WTC11 (cell line): ENCODE measurements around the gene IL7R. TPM values are rescaled to one million over a fixed set of nuclear protein-coding genes. Genes with fewer than 3 reads are reported as not detected.

Experiments
- ATAC-seq: fragments of 200-7000 bp; cut with Tn5 transposase; 2 replicates; pipeline ENCODE4 v1.10.0; 2021; ENCODE audit warnings: mild to moderate bottlenecking, moderate library complexity
- CTCF ChIA-PET: fragments of 300-600 bp; sonication (Branson Sonifier 250); formaldehyde crosslinking; loops from one replicate; lab custom pipeline; 2021; ENCODE audit warnings: antibody characterized with exemption; lab: Charles Lee
- POLR2A ChIA-PET: fragments of 350-600 bp; sonication (Branson Sonifier 250); formaldehyde crosslinking; loops from one replicate; lab custom pipeline; 2021; ENCODE audit warnings: antibody characterized with exemption; lab: Charles Lee
- DNase-seq: peaks from one replicate; pipeline ENCODE4 v3.0.0; 2021; ENCODE audit warnings: low spot score
- H3K27ac Mint-ChIP-seq: 2 replicates; pipeline ENCODE4 v1.8.0; 2021; ENCODE audit warnings: mixed read lengths
- H3K27me3 Mint-ChIP-seq: 2 replicates; pipeline ENCODE4 v1.8.0; 2021; ENCODE audit warnings: low read depth, mild to moderate bottlenecking, moderate library complexity, mixed read lengths
- H3K36me3 Mint-ChIP-seq: 2 replicates; pipeline ENCODE4 v1.8.0; 2021; ENCODE audit warnings: mixed read lengths
- H3K4me1 Mint-ChIP-seq: 2 replicates; pipeline ENCODE4 v1.8.0; 2022; ENCODE audit warnings: mixed read lengths
- H3K4me3 Mint-ChIP-seq: 2 replicates; pipeline ENCODE4 v1.8.0; 2021; ENCODE audit warnings: mild to moderate bottlenecking, moderate library complexity, mixed read lengths
- H3K9me3 Mint-ChIP-seq: 2 replicates; pipeline ENCODE4 v1.8.0; 2021; ENCODE audit warnings: mixed read lengths
- ATF1 ChIP-seq: sonication (generic); formaldehyde crosslinking; IDR thresholded peaks from 2 replicates; pipeline ENCODE4 v1.8.1; 2023; ENCODE audit warnings: mild to moderate bottlenecking, moderate library complexity, missing genetic modification reagents
- CTCF ChIP-seq: fragments of 200-600 bp; IDR thresholded peaks from 2 replicates; pipeline ENCODE4 v1.8.0; 2022; ENCODE audit warnings: antibody characterized with exemption
- ETV6 ChIP-seq: sonication (generic); formaldehyde crosslinking; IDR thresholded peaks from 2 replicates; pipeline ENCODE4 v1.8.1; 2022; ENCODE audit warnings: mild to moderate bottlenecking, missing genetic modification reagents
- FOXP1 ChIP-seq: sonication (generic); formaldehyde crosslinking; IDR thresholded peaks from 2 replicates; pipeline ENCODE4 v1.8.0; 2022; ENCODE audit warnings: missing genetic modification reagents, mild to moderate bottlenecking, moderate library complexity, borderline replicate concordance
- FOXP4 ChIP-seq: sonication (generic); formaldehyde crosslinking; IDR thresholded peaks from 2 replicates; pipeline ENCODE4 v1.8.0; 2022; ENCODE audit warnings: mild to moderate bottlenecking, missing genetic modification reagents
- HMGXB4 ChIP-seq: sonication (generic); formaldehyde crosslinking; IDR thresholded peaks from 2 replicates; pipeline ENCODE4 v1.8.1; 2023; ENCODE audit warnings: mild to moderate bottlenecking, moderate library complexity, missing genetic modification reagents
- MAX ChIP-seq: sonication (generic); formaldehyde crosslinking; IDR thresholded peaks from 2 replicates; pipeline ENCODE4 v1.8.0; 2022; ENCODE audit warnings: mild to moderate bottlenecking, missing genetic modification reagents
- MXD4 ChIP-seq: fragments of 250-450 bp; sonication (Bioruptor Pico); IDR thresholded peaks from 2 replicates; pipeline ENCODE4 v1.8.0; 2021; ENCODE audit warnings: mild to moderate bottlenecking, moderate library complexity, borderline replicate concordance
- NFE2L1 ChIP-seq: sonication (generic); formaldehyde crosslinking; IDR thresholded peaks from 2 replicates; pipeline ENCODE4 v1.8.1; 2023; ENCODE audit warnings: missing genetic modification reagents
- TEAD1 ChIP-seq: sonication (generic); formaldehyde crosslinking; IDR thresholded peaks from 2 replicates; pipeline ENCODE4 v1.8.0; 2022; ENCODE audit warnings: mild to moderate bottlenecking, missing genetic modification reagents
- USF1 ChIP-seq: sonication (generic); formaldehyde crosslinking; IDR thresholded peaks from 2 replicates; pipeline ENCODE4 v1.8.0; 2022; ENCODE audit warnings: mild to moderate bottlenecking, missing genetic modification reagents
- USF2 ChIP-seq: sonication (generic); formaldehyde crosslinking; IDR thresholded peaks from 2 replicates; pipeline ENCODE4 v1.8.1; 2023; ENCODE audit warnings: mild to moderate bottlenecking, missing genetic modification reagents, moderate library complexity
- ZNF121 ChIP-seq: sonication (generic); formaldehyde crosslinking; IDR thresholded peaks from 2 replicates; pipeline ENCODE4 v1.8.0; 2023; ENCODE audit warnings: missing genetic modification reagents
- ZNF219 ChIP-seq: sonication (generic); formaldehyde crosslinking; IDR thresholded peaks from 2 replicates; pipeline ENCODE4 v1.8.0; 2023; ENCODE audit warnings: missing genetic modification reagents, mild to moderate bottlenecking, borderline replicate concordance
- total RNA-seq: library from RNA; stranded (reverse); gene quantifications from 3 replicates; pipeline ENCODE4 v1.2.3, GENCODE V29; 2021

IL7R gene
- total RNA-seq, 1 experiment from 2014 or later, result 0.57 TPM

GRCh38 chr5:35924950-35925722 is 68.4 kb downstream of the IL7R start:
- CTCF ChIA-PET, result interaction anchor here (0.6 to 3.3 kb wide), 24 partner anchors 9 to 489 kb away, joined by 3 to 52 read pairs (median 4); partner anchors contain the start of genes CAPSL, SPEF2 and UGT3A1
- Mint-ChIP-seq H3K27ac (no peak overlapping the region), H3K27me3 (peaks cover 83% of the 10 kb centered on the region), H3K4me1 (peaks cover 10% of the 10 kb centered on the region), H3K4me3 (0 out of 2 replicates have a peak overlapping the region, but pooled peaks have one; percentile 14), H3K9me3 (peaks cover 4% of the 10 kb centered on the region; the same call in 1 of the 2 replicates), H3K36me3 (no peaks in the 10 kb centered on the region)
- ATAC-seq, result peak; percentile 85
- peak; percentile 77 for DNase-seq
- POLR2A ChIA-PET, result no interaction called here
- TF ChIP-seq HMGXB4 (CRISPR knock-in tag) (peak; percentile 62; the same call in 1 of the 2 replicates), TEAD1 (CRISPR knock-in tag) (peak; percentile 68; the same call in 1 of the 2 replicates), MXD4 (no peak), NFE2L1 (CRISPR knock-in tag) (0 out of 2 replicates have a peak, but pooled peaks have one; percentile 30), FOXP1 (CRISPR knock-in tag) (peak; percentile 63; the same call in 1 of the 2 replicates), FOXP4 (0 out of 2 replicates have a peak, but pooled peaks have one; percentile 38), USF2 (CRISPR knock-in tag) (peak; percentile 61), ZNF219 (peak; percentile 41; the same call in 1 of the 2 replicates), ZNF121 (CRISPR knock-in tag) (no peak), ETV6 (CRISPR knock-in tag) (no peak), MAX (CRISPR knock-in tag) (peak; percentile 85), USF1 (CRISPR knock-in tag) (peak; percentile 58; the same call in 1 of the 2 replicates)

- H3K9me3 Mint-ChIP-seq, result no peaks in the 10 kb centered on the region
Measured at GRCh38 chr5:35926389-35927051, 69.8 kb downstream of the IL7R start.

More at GRCh38 chr5:35926389-35927051, 69.8 kb downstream of the IL7R start:
- no peak for TF ChIP-seq ATF1
- TF ChIP-seq CTCF, result peak; percentile 93
- Mint-ChIP-seq H3K36me3 (no peaks in the 10 kb centered on the region), H3K4me3 (peak overlapping the region; percentile 39), H3K4me1 (peaks cover 10% of the 10 kb centered on the region), H3K27me3 (peaks cover 73% of the 10 kb centered on the region), H3K27ac (no peak overlapping the region)
- POLR2A ChIA-PET, result no interaction called here
- CTCF ChIA-PET, result interaction anchor here (0.5 to 3.3 kb wide), 31 partner anchors 12 to 697 kb away, joined by 3 to 52 read pairs (median 4); partner anchors contain the start of genes CAPSL, LMBRD2, PRLR and SPEF2
- DNase-seq (peak; percentile 58), ATAC-seq (peak; percentile 85)

Other genes with a start within 250 kb of the IL7R start
- gene SPEF2, start 239.0 kb upstream of the IL7R start, total RNA-seq, result 0.15 to 0.92 TPM (median 0.64 TPM) in 3 replicates
- not detected in 3 replicates for gene CAPSL, start 81.7 kb downstream of the IL7R start, total RNA-seq
- 2.0 to 2.7 TPM (median 2.1 TPM) in 3 replicates for gene UGT3A1, start 134.5 kb downstream of the IL7R start, total RNA-seq
- 13.6 to 16.5 TPM (median 15.7 TPM) in 3 replicates for gene UGT3A2, start 210.0 kb downstream of the IL7R start, total RNA-seq